LNCAP (cell line): ENCODE data around the gene NDUFS8.

ENCODE experiments used
- TF ChIP-seq, protein P1 (sequence below): fragments of 450-650 bp; IDR thresholded peaks from 2 replicates; pipeline ENCODE4 v1.5.1; 2017; ENCODE audit warnings: mild to moderate bottlenecking

Gene NDUFS8

DNA sequence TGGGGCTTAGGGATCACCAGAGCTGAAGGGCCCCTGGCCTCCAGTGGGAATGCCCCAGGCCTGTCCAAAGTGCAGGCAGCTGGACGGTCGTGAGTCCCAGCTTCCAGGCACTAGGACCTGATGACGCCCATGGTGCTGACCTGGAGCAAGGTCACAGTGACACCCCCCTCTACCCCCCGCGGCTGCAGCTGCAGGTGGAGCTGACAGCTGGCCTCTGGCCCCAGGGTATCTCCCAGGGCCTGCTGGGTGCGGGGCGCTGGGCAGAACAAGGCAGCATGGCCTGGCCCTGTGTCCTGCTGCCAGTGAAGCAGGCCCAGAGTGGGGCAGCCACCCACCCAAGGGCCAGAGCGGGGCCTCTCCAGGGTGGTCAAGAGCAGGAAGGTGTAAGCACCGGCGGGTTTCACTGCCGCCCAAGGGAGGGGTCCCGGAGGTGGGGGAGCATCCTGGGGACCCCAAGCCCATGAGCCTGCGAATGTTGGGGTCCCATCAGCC lies 7.8 kb downstream of the NDUFS8 start:
- TF ChIP-seq, protein P1, sequence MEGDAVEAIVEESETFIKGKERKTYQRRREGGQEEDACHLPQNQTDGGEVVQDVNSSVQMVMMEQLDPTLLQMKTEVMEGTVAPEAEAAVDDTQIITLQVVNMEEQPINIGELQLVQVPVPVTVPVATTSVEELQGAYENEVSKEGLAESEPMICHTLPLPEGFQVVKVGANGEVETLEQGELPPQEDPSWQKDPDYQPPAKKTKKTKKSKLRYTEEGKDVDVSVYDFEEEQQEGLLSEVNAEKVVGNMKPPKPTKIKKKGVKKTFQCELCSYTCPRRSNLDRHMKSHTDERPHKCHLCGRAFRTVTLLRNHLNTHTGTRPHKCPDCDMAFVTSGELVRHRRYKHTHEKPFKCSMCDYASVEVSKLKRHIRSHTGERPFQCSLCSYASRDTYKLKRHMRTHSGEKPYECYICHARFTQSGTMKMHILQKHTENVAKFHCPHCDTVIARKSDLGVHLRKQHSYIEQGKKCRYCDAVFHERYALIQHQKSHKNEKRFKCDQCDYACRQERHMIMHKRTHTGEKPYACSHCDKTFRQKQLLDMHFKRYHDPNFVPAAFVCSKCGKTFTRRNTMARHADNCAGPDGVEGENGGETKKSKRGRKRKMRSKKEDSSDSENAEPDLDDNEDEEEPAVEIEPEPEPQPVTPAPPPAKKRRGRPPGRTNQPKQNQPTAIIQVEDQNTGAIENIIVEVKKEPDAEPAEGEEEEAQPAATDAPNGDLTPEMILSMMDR = no peak

GRCh38 chr11:68038718-68039525 lies 8.4 kb downstream of the NDUFS8 start, which contains the start of gene TCIRG1:
TSS of gene TCIRG1 (plus strand) at chr11:68039025. CDS start at chr11:68041272, 2,247 bp downstream.
- TF ChIP-seq, protein P1 = no peak

- TF ChIP-seq, protein P1 = no peak
These were observed 9.1 kb downstream of the NDUFS8 start for GRCh38 chr11:68039526-68040086.

DNA sequence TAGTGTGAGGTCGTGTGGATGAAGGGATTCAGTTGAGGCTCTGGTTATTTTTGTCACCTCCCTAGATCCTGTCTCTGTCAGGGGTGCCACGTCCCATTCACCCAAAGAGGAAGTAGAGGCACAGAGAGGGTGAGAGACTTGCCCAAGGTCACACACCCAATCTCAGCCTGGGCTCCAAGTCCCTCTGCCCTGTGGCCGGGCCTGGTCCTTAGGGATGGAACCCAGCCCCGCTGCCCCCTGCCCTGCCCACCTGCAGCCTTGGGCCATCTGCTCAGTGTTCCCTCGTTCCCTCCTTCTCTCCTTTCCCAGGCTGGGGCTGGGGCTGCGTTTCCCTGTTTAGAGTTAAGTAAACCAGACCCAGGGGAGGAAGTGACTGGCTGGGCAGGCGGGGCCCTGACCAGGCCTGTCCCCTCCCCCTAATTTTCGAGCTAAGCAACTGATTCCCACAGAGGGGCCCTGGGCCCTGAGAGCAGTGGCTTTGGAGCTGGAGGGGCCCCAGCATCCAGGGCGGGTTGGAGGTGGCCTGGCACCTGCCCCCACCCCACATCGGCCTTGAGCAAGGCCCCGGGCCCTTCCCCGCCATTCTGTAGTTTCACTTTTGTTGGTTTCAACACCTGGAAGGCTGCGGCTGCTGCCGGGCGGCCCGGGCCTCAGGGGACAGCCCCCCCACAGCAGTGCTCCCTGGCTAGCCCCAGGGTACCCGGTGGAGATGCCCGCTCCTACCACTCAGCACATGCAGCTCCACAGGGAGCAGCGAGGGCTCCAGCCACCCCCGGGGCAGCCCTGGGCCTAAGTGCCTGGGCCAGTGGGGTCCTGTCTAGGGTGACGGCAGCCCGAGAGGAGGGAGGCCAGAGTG lies 9.8 kb downstream of the NDUFS8 start:
- TF ChIP-seq, protein P1 = no peak

DNA sequence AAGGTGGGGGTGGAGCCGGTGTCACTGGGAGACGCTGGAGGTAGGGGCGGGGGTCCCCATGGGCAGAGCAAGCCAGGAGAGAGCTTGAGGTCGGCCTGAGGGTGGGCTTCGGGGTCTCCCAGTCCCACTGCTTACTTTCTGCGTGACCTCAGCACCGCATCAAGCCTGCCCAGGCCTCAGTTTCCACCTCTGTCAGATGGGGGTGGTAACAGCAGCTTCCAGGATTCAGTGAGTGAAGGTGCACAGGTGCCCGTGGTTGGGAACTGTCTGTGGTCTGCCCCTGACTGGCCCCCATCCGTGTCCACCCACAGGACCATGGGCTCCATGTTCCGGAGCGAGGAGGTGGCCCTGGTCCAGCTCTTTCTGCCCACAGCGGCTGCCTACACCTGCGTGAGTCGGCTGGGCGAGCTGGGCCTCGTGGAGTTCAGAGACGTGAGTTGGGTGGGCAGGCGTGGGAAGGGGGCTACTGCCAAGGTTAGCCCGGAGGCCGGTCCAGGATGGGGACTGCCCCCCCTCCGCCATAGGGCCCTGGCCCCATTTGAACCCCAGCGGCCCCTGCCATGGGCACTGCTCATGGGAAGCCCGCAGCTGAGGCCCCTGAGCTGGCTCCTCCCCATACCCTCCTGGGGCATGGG lies 10.6 kb downstream of the NDUFS8 start:
- TF ChIP-seq, protein P1 = no peak

DNA sequence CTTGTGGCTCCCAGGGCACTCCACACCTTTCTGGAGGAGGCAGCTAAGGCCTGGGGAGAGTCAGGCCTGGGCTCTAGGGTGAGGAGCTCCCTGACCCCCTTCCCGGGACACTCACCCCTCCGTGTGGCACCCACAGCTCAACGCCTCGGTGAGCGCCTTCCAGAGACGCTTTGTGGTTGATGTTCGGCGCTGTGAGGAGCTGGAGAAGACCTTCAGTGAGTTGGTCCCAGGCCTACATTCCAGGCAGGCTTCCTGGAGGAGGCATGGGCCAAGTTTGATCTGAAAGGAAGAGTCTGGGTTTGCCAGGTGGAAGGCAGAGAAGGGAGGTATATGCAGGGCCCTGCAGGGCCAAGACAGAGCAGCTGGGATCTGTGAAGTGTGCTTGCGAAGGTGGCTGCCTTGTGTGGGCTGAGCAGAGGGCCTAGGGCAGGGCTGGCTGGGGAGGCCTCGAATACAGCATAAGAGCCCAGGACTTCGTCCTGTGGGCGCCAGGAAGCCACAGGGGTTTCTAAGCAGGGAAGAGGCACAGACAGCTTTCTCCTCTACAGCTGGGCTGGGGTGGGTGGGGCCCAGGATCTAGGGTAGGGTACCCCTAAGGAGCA lies 11.2 kb downstream of the NDUFS8 start:
- TF ChIP-seq, protein P1 = no peak
